Left ventricle myocardium inferior (tissue), 1 donor: Measurements from ENCODE around the gene TMEM52B. TPM values are rescaled to one million over a fixed set of nuclear protein-coding genes. Genes with fewer than 3 reads are reported as not detected.

Experiments used
- DNase-seq: peaks from one replicate; pipeline ENCODE4 v3.0.0-alpha.2; 2020
- H3K27ac ChIP-seq: fragments of 200-600 bp; replicated peaks from 2 replicates; pipeline ENCODE4 v1.8.0; 2021
- H3K27me3 ChIP-seq: fragments of 200-600 bp; 2 replicates; pipeline ENCODE4 v1.8.0; 2021; ENCODE audit warnings: low read depth
- H3K36me3 ChIP-seq: fragments of 200-600 bp; 2 replicates; pipeline ENCODE4 v1.8.0; 2021
- H3K4me1 ChIP-seq: fragments of 200-600 bp; 2 replicates; pipeline ENCODE4 v1.8.0; 2021
- H3K4me3 ChIP-seq: fragments of 200-600 bp; 2 replicates; pipeline ENCODE4 v1.8.0; 2021; ENCODE audit warnings: mild to moderate bottlenecking, moderate library complexity
- H3K9me3 ChIP-seq: fragments of 200-600 bp; replicated peaks from 2 replicates; pipeline ENCODE4 v1.8.0; 2021
- CTCF ChIP-seq: fragments of 200-600 bp; IDR thresholded peaks from 2 replicates; pipeline ENCODE4 v1.8.0; 2021; ENCODE audit warnings: antibody characterized with exemption, mild to moderate bottlenecking, borderline replicate concordance
- intact Hi-C: fragments of 100-400 bp; cut with micrococcal nuclease; formaldehyde crosslinking; loops from one replicate; pipeline ENCODE4 v1.11.0; 2022
- total RNA-seq: library from RNA; stranded (reverse); fragmentation: NEBNext Ultra II Directional; extraction: Animal tissue kit (Norgen Biotek cat#: 25700); gene quantifications from one replicate; pipeline ENCODE4 v1.2.1, GENCODE V29; 2021
- donor health status: DM: no; HTN: yes; CAD: no; lungs with severe emphysema.

Gene TMEM52B
- total RNA-seq, 1 donor from 2014 or later: not detected

- H3K4me3 ChIP-seq: peak overlapping the region; percentile 71
- H3K27me3 ChIP-seq: no peaks in the 10 kb centered on the region
- peaks cover 14% of the 10 kb centered on the region for H3K4me1 ChIP-seq
- H3K9me3 ChIP-seq: no peaks in the 10 kb centered on the region
- H3K27ac ChIP-seq: peak overlapping the region; percentile 86
- DNase-seq: peak; percentile 61
- intact Hi-C loops: loop anchor here (2.0 kb wide), 1 partner anchor 37 kb away; no protein-coding TSS in a partner anchor
- peak; percentile 84 for TF ChIP-seq CTCF
- no peaks in the 10 kb centered on the region for H3K36me3 ChIP-seq
Measured at GRCh38 chr12:10153271-10154144, 25.3 kb upstream of the TMEM52B start.

GRCh38 chr12:10154145-10154496 is 24.7 kb upstream of the TMEM52B start:
- no peak for TF ChIP-seq CTCF
- Histone ChIP-seq H3K27me3 (no peaks in the 10 kb centered on the region), H3K4me3 (peak overlapping the region; percentile 71), H3K27ac (peak overlapping the region; percentile 86), H3K9me3 (no peaks in the 10 kb centered on the region), H3K4me1 (peaks cover 14% of the 10 kb centered on the region), H3K36me3 (no peaks in the 10 kb centered on the region)
- no peak for DNase-seq
- intact Hi-C loops: no loop called here

- intact Hi-C loops: no loop called here
- Histone ChIP-seq H3K4me1 (peaks cover 22% of the 10 kb centered on the region), H3K9me3 (no peaks in the 10 kb centered on the region), H3K27ac (no peak overlapping the region), H3K27me3 (no peaks in the 10 kb centered on the region), H3K4me3 (no peak overlapping the region), H3K36me3 (no peaks in the 10 kb centered on the region)
- TF ChIP-seq CTCF: no peak
- DNase-seq: no peak
Measured at GRCh38 chr12:10155966-10156365, 22.9 kb upstream of the TMEM52B start.

DNA sequence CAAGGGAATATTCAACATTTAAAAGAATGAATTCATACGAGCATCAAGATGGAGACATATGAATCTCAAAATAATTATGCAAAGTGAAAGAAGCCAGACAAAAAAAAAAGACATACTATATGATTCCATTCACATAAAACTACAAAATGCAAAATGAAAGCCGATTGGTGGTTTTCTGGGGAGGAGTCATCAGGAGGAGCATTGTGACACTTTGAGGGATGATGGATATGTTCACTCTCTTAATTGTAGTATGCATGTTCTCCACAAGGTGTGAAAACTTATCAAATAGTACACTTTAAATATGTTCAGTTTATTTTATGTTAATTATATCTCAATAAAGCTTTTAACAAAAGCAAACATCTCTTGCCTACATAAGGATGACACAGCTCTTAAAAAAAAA is 20.4 kb upstream of the TMEM52B start:
- Histone ChIP-seq H3K27ac (no peak overlapping the region), H3K36me3 (no peaks in the 10 kb centered on the region), H3K9me3 (no peaks in the 10 kb centered on the region), H3K27me3 (no peaks in the 10 kb centered on the region), H3K4me3 (no peak overlapping the region), H3K4me1 (peaks cover 16% of the 10 kb centered on the region)
- no peak for TF ChIP-seq CTCF
- intact Hi-C loops: no loop called here
- DNase-seq: no peak

- Histone ChIP-seq H3K27me3 (no peaks in the 10 kb centered on the region), H3K9me3 (no peaks in the 10 kb centered on the region), H3K36me3 (no peaks in the 10 kb centered on the region), H3K27ac (no peak overlapping the region), H3K4me3 (no peak overlapping the region), H3K4me1 (peaks cover 8% of the 10 kb centered on the region)
- DNase-seq: no peak
- intact Hi-C loops: no loop called here
- no peak for TF ChIP-seq CTCF
Measured at GRCh38 chr12:10159280-10159679, 19.6 kb upstream of the TMEM52B start.
